Dendritic cell treated with granulocyte-macrophage colony-stimulating factor and Interleukin-4, amounts not matched to agents 40 ng/mL and 50 ng/mL, for 4 days (primary cell): ENCODE measurements around the gene ANKRA2.
"Not testable (repeated sequence)": the region's sequence is repeated elsewhere in the genome, so short reads cannot be mapped to it uniquely, and the experiment has no call there.

Source experiments
- H3K27ac Mint-ChIP-seq: one replicate; pipeline ENCODE4 v1.8.0; 2022; ENCODE audit warnings: mild to moderate bottlenecking, mixed read lengths
- H3K27me3 Mint-ChIP-seq: one replicate; pipeline ENCODE4 v1.8.0; 2022; ENCODE audit warnings: mild to moderate bottlenecking, mixed read lengths
- H3K36me3 Mint-ChIP-seq: one replicate; pipeline ENCODE4 v1.8.0; 2022; ENCODE audit warnings: low read depth, mixed read lengths
- H3K4me1 Mint-ChIP-seq: one replicate; pipeline ENCODE4 v1.8.0; 2022; ENCODE audit warnings: low read depth, mixed read lengths
- H3K4me3 Mint-ChIP-seq: one replicate; pipeline ENCODE4 v1.8.0; 2022; ENCODE audit warnings: mild to moderate bottlenecking, moderate library complexity, mixed read lengths
- H3K9me3 Mint-ChIP-seq: one replicate; pipeline ENCODE4 v1.8.0; 2022; ENCODE audit warnings: mixed read lengths
- intact Hi-C: fragments of 100-400 bp; cut with micrococcal nuclease; formaldehyde crosslinking; loops from one replicate; pipeline ENCODE4 v1.15.0; 2022

Gene ANKRA2

DNA sequence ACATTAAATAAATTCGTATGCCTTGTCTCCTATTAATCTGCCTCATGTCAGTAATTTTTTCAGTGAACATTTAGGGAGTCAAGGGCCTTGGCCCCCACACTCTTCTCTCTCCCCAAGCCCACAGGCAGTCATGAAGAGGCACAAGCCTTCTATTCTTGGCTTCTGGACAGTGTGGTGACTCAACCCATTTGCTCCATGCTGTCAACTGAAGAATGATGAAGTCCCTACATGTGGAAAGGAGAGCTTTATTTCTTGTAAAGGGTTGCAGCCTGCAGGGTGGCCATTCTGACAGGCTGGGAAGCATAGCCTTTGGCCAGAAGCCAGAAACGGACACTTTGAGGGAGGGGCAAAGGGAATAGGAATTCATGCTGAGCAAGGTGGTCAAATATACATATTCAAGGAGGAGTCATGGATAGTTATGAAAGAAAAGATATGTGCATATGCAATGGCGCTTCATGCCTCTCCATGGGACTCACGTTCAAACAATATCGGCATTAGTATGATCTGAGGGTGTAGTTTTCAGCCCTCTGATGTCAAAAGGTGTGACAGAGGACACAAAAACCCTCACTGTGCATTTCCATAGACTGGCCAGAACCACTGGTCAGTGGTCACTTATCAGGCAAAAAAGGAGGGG is 31.3 kb downstream of the ANKRA2 start:
- H3K27ac Mint-ChIP-seq: no peak overlapping the region
- H3K9me3 Mint-ChIP-seq: no peaks in the 10 kb centered on the region
- H3K4me3 Mint-ChIP-seq: no peak overlapping the region
- no peaks in the 10 kb centered on the region for H3K36me3 Mint-ChIP-seq
- no peaks in the 10 kb centered on the region for H3K4me1 Mint-ChIP-seq
- intact Hi-C loops: no loop called here
- H3K27me3 Mint-ChIP-seq: peaks cover 18% of the 10 kb centered on the region

DNA sequence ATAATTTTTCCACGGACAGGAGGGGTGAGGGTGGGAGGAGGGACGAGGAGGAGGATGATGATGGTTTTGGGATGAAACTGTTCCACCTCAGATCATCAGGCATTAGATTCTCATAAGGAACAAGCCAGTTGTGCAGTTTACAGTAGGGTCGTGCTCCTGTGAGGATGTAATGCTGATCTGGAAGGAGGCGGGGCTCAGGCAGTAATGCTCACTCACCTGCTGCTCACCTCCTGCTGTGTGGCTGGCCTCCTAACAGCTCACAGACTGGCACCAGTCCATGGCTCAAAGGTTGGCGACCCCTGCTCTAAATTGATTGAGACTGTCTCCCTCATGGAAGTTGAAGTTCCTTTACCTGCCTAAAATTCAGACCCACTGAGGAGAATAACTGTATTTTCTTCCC is 33.2 kb downstream of the ANKRA2 start:
- intact Hi-C loops: no loop called here
- peaks cover 6% of the 10 kb centered on the region for H3K4me1 Mint-ChIP-seq
- H3K27ac Mint-ChIP-seq: no peak overlapping the region
- H3K27me3 Mint-ChIP-seq: peaks cover 21% of the 10 kb centered on the region
- H3K9me3 Mint-ChIP-seq: no peaks in the 10 kb centered on the region
- H3K4me3 Mint-ChIP-seq: no peak overlapping the region
- no peaks in the 10 kb centered on the region for H3K36me3 Mint-ChIP-seq

DNA sequence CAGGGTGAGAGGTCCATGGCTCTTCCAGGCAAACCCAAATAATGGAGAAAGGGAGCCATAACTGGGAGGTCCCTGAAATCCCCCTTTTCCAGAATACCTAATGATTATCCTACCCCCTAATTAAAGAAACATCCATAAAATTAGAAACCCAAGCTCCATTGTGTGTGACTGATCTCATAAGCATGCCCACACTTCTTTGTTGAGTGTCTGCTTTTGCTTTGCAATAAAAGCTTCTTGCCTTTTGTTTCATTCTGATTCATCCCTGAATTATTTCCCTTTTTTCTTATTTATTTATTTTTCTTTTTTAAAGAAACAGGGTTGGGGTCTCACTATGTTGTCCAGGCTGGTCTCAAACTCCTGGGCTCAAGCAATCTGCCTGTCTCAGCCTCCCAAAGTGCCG is 34.1 kb downstream of the ANKRA2 start:
- Mint-ChIP-seq H3K9me3 (no peaks in the 10 kb centered on the region), H3K27me3 (peaks cover 22% of the 10 kb centered on the region), H3K36me3 (no peaks in the 10 kb centered on the region), H3K27ac (no peak overlapping the region), H3K4me1 (peaks cover 6% of the 10 kb centered on the region), H3K4me3 (no peak overlapping the region)
- intact Hi-C loops: no loop called here

DNA sequence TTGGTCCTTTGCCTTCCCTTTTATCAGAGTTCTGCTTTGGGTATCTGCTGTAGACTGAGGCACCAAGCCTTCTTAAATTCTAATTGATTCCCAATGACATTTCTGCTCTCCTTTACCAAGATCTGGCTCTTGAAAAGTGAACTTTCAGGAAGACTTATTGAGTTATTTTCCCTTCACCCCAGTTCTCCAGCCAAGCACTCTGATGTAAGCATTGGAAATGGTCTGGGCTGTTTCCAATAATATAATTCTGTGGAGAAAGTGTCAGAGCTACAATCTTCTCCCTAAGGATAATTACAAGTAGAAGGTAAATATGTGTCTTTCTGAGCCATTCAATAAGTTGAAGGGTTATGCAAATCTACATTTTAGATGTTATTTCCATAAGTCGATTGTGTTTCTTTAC is 36.4 kb downstream of the ANKRA2 start:
- no peak overlapping the region for H3K4me3 Mint-ChIP-seq
- H3K9me3 Mint-ChIP-seq: no peaks in the 10 kb centered on the region
- peaks cover 12% of the 10 kb centered on the region for H3K27me3 Mint-ChIP-seq
- intact Hi-C loops: no loop called here
- peaks cover 6% of the 10 kb centered on the region for H3K4me1 Mint-ChIP-seq
- no peak overlapping the region for H3K27ac Mint-ChIP-seq
- H3K36me3 Mint-ChIP-seq: no peaks in the 10 kb centered on the region

DNA sequence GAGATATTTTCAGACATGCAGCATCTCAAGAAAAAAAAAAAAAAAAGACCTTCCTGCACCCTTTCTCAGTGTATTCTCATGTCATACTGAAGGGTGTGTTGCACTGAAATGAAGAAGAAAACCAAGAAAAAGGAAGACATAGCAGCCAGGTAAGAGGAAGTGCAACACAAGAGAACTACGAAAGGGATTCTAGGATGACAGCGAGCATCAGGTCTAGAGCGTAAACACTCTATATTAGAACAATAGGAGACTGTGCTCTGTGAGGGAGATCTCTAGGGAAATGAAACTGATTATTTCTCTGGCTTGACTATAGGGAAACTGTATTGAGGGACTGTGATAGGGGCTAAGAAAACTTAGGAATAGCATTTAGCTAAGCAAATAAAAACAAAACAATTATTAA is 37.2 kb downstream of the ANKRA2 start:
- Mint-ChIP-seq H3K36me3 (no peaks in the 10 kb centered on the region), H3K9me3 (no peaks in the 10 kb centered on the region), H3K4me1 (peaks cover 6% of the 10 kb centered on the region), H3K27me3 (peaks cover 10% of the 10 kb centered on the region), H3K27ac (no peak overlapping the region), H3K4me3 (no peak overlapping the region)
- intact Hi-C loops: no loop called here

DNA sequence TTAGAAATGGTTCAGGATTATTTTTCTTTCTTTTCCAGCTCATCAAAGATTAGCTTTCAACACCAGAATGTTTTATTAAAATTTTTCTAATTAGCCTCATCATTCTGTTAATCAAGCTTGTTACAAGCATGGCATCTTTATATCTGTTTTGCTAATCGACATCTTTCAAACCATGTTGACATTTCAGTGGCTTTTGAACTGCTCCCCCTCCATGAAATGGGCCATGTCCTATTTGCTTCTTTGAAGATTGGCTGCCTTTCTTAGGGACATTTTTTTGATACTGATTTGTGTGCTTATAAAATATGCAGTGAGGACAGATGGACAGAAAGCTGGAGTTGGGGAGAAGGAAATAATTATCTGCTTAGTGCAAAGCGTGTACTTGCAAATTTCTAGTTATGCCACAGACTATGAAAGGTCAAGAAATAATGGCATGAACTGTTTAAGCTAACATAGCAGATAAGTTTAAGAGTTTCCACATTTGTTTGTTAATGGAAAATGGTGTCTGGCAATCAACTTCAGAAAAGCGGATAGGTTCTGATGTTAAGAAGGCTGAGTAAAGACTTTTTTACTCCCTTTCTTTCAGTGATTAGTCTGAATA is 39.7 kb downstream of the ANKRA2 start:
- no peak overlapping the region for H3K4me3 Mint-ChIP-seq
- peaks cover 6% of the 10 kb centered on the region for H3K4me1 Mint-ChIP-seq
- peaks cover 4% of the 10 kb centered on the region for H3K27me3 Mint-ChIP-seq
- intact Hi-C loops: no loop called here
- no peaks in the 10 kb centered on the region for H3K9me3 Mint-ChIP-seq
- H3K36me3 Mint-ChIP-seq: no peaks in the 10 kb centered on the region
- H3K27ac Mint-ChIP-seq: no peak overlapping the region

DNA sequence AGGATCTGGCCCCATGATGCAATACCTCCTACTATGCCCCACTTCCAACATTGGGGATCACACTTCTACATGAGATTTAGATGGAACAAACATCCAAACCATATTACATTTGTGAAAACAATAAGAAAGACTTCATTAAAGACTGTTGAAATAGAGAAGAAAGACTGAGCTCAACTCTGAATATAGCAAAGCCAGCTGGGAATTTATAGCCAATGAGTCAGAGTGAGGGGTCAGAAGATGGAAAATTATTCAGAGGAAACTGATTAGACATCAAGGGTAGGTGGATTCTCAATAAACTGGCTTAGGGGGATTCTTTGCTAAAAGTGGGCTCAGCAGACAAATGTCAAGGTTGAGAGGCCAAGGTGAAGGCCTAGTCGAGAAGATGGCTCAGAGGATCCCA is 41.6 kb downstream of the ANKRA2 start:
- intact Hi-C loops: no loop called here

DNA sequence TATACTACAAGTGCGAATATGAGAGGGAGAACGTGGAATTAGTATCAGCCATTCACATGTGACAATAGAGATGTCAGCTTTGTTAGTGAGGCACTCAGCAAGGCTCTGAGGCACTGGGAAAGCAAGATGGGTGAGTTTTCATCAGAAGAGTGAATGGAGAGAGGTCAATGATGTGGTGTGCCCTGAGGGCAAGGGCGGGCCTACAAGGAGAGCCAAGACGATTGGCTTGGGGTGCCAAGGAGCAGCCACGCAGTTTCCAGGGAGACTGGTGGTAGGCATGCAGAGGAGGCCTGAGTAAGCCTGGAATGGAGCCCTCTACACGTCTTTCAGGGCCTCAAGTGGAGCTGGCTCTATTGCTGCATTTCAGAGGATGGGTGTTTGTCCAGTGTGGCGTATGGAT is 42.5 kb downstream of the ANKRA2 start:
- H3K27ac Mint-ChIP-seq: no peak overlapping the region
- peaks cover 4% of the 10 kb centered on the region for H3K27me3 Mint-ChIP-seq
- no peaks in the 10 kb centered on the region for H3K36me3 Mint-ChIP-seq
- no peak overlapping the region for H3K4me3 Mint-ChIP-seq
- peaks cover 9% of the 10 kb centered on the region for H3K4me1 Mint-ChIP-seq
- H3K9me3 Mint-ChIP-seq: no peaks in the 10 kb centered on the region
- intact Hi-C loops: no loop called here

More for the DNA sequence above, 41.6 kb downstream of the ANKRA2 start:
- no peak overlapping the region for H3K27ac Mint-ChIP-seq
- H3K36me3 Mint-ChIP-seq: no peaks in the 10 kb centered on the region
- no peaks in the 10 kb centered on the region for H3K9me3 Mint-ChIP-seq
- H3K4me1 Mint-ChIP-seq: peaks cover 14% of the 10 kb centered on the region
- no peak overlapping the region for H3K4me3 Mint-ChIP-seq
- peaks cover 4% of the 10 kb centered on the region for H3K27me3 Mint-ChIP-seq

DNA sequence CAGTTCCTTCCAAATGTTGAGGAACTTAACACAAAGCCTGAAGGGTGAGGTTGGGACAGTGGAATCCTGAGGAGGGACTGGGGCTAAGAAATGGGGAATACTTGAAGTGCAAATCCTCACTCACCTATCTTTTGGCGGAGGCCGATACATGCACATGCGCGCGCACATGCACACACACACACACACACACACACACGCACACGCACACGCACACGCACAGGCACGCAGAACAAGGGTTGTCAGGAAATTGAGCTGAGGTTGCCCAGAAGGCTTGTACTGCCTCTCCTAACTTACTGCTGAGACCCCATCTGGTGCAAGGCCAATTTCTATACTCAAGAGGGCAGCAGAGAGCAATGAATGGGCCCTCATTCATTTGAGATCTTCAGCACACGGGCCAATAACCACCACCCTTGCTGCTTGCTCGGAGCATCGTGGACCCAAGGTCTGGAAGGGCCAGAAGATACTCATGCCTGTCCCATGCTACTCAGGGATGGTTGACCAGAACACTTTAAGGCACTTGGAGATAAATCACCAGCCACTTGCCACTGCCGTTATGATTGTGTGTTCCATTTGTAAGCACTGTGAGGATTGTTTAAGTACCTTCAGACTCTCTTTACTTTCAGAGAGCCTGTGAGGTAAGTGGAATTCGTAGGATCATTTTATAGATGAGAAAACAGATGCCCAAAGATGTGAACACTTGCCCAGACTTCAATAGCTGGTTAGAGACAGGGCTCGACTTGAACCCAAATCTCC is 45.7 kb downstream of the ANKRA2 start:
- no peaks in the 10 kb centered on the region for H3K36me3 Mint-ChIP-seq
- no peak overlapping the region for H3K4me3 Mint-ChIP-seq
- H3K27ac Mint-ChIP-seq: no peak overlapping the region
- intact Hi-C loops: loop anchor here (1.0 kb wide), 1 partner anchor 17 kb away; no protein-coding TSS in a partner anchor
- no peaks in the 10 kb centered on the region for H3K9me3 Mint-ChIP-seq
- H3K4me1 Mint-ChIP-seq: peaks cover 8% of the 10 kb centered on the region
- no peaks in the 10 kb centered on the region for H3K27me3 Mint-ChIP-seq

DNA sequence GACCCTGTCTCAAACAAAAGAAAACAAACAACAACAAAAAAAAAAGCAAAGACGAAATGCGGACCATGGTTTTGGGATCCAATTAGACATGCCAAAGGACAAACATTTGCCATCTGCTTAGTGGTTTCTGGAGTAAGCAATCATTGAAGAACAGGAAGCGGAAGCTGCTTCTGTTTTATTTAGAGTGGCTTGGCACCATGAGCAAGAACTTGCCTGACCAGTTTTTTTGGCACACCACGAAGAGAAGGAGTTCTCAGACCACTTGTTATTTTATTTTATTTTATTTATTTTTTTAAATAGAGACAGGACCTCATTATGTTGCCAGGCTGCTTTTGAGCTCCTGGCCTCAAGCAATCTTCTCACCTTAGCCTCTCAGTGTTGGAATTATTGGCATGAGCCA is 50.2 kb downstream of the ANKRA2 start:
- Mint-ChIP-seq H3K27me3 (no peaks in the 10 kb centered on the region), H3K36me3 (no peaks in the 10 kb centered on the region), H3K27ac (no peak overlapping the region), H3K9me3 (no peaks in the 10 kb centered on the region), H3K4me1 (peaks cover 16% of the 10 kb centered on the region), H3K4me3 (no peak overlapping the region)
- intact Hi-C loops: no loop called here

DNA sequence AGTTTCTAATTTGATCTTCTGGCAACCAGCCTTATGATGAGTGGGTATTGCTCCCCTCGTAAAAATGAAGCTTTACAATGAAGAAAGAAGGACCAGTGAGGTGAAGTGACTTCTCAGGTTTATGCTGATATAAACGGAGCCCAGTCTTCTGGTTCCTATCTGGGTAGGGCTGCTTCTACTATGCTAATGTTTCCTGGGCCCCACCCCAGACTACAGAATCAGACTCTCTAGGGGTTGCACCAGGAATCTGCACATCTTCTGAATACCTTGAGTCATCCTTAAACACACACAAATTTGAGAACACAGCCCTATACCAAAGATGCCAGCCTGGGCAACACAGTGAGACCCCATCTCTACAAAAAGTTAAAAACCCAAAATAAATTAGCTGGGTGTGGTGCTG is 51.0 kb downstream of the ANKRA2 start:
- no peaks in the 10 kb centered on the region for H3K9me3 Mint-ChIP-seq

DNA sequence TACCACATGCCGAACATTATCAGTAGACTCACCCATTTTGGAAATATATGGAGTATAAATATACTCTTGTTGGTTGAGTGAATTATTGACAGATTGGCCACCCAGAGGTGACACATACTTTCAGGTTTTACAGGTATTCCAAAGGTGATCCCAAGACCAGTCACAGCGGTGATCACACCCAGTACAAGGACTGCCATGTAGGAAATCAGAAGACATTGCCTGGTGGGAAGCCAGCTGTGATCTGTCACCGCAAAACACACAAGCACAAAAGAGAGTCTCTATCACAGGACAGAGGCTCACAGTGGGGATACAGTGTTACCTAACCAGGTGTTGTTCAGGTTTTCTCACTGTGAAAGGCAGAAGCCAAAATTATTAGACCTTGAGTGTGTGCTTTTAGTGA is 51.4 kb downstream of the ANKRA2 start:
- intact Hi-C loops: no loop called here
- H3K27me3 Mint-ChIP-seq: no peaks in the 10 kb centered on the region

More for the DNA sequence above, 51.0 kb downstream of the ANKRA2 start:
- Mint-ChIP-seq H3K36me3 (no peaks in the 10 kb centered on the region), H3K4me3 (no peak overlapping the region), H3K4me1 (peaks cover 11% of the 10 kb centered on the region), H3K27ac (no peak overlapping the region), H3K27me3 (no peaks in the 10 kb centered on the region)
- intact Hi-C loops: no loop called here

DNA sequence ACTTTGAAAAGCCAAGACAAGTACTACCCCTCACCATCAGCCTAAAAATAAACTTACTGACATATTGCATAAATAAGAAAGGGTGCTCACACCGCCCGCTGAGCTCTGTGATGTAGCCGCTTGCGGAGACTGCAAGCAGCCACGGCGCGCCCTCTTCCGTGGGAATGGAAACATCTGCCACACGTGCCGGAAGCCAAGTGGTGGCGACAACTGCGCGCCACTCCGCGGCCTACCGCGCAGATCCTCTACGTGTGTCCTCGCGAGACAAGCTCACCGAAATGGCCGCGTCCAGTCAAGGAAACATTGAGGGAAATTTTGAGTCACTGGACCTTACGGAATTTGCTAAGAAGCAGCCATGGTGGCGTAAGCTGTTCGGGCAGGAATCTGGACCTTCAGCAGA is 56.9 kb downstream of the ANKRA2 start:
- H3K9me3 Mint-ChIP-seq, H3K4me1 Mint-ChIP-seq, H3K27ac Mint-ChIP-seq, H3K27me3 Mint-ChIP-seq, intact Hi-C loops, H3K4me3 Mint-ChIP-seq: not testable (repeated sequence)
- peaks cover 34% of the 10 kb centered on the region for H3K36me3 Mint-ChIP-seq

More for the DNA sequence above, 51.4 kb downstream of the ANKRA2 start:
- H3K27ac Mint-ChIP-seq: no peak overlapping the region
- no peak overlapping the region for H3K4me3 Mint-ChIP-seq
- H3K9me3 Mint-ChIP-seq: no peaks in the 10 kb centered on the region
- H3K4me1 Mint-ChIP-seq: peaks cover 7% of the 10 kb centered on the region
- no peaks in the 10 kb centered on the region for H3K36me3 Mint-ChIP-seq

DNA sequence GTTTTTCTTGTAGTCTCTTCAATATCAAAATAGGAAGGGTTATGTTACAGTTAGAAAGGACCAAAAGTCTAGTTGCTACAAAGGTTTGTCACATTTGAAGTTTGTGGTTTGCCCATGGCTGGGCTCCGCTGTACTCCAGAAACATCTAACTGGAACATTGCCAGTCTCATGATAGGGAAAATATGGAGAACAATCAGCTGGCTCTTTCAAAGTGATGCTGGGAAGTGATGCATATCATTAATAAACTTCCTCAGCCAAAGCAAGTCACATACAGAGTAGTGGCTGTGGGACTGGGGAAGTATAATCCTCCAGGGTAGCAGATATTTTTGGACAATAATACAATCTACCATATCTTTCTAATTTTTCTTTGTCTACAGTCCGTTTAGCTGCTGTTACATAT is 58.4 kb downstream of the ANKRA2 start:
- Mint-ChIP-seq H3K4me3 (no peak overlapping the region), H3K27me3 (no peaks in the 10 kb centered on the region)
- intact Hi-C loops: no loop called here

More for the DNA sequence above, 58.4 kb downstream of the ANKRA2 start:
- H3K9me3 Mint-ChIP-seq: no peaks in the 10 kb centered on the region
- H3K27ac Mint-ChIP-seq: no peak overlapping the region
- no peaks in the 10 kb centered on the region for H3K4me1 Mint-ChIP-seq
- peaks cover 49% of the 10 kb centered on the region for H3K36me3 Mint-ChIP-seq
